GM23338 (cell line): ENCODE results near the gene SMIM41.

Source experiments
- CTCF ChIP-seq, 2 experiments: fragments of 200-600 bp in 1 of 2; sonication (generic) in 1 of 2; conservative IDR thresholded peaks; 2 replicates each; pipeline versions ENCODE4 v1.5.1 to v1.6.1; 2016 to 2017; ENCODE audit warnings: antibody characterized with exemption in 2 of 2, low read depth in 2 of 2, mild to moderate bottlenecking in 2 of 2, moderate library complexity in 1 of 2
- ETS1 ChIP-seq: IDR thresholded peaks from 2 replicates; pipeline ENCODE4 v1.6.1; 2016; ENCODE audit warnings: antibody characterized with exemption
- EZH2 ChIP-seq: fragments of 200-600 bp; sonication (generic); IDR thresholded peaks from one replicate; pipeline ENCODE4 v1.8.0; 2017; ENCODE audit warnings: antibody characterized with exemption, mild to moderate bottlenecking, low read depth; ENCODE audit not compliant: unreplicated experiment
- EZH2phosphoT487 ChIP-seq: fragments of 200-600 bp; sonication (generic); IDR thresholded peaks from one replicate; pipeline ENCODE4 v1.8.1; 2018; ENCODE audit warnings: antibody characterized with exemption; ENCODE audit not compliant: unreplicated experiment
- JUNB ChIP-seq: IDR thresholded peaks from one replicate; pipeline ENCODE4 v1.6.1; 2016; ENCODE audit warnings: antibody characterized with exemption; ENCODE audit not compliant: unreplicated experiment
- NANOG ChIP-seq: IDR thresholded peaks from 2 replicates; pipeline ENCODE4 v1.6.1; 2016; ENCODE audit warnings: antibody characterized with exemption, borderline replicate concordance
- POLR2AphosphoS5 ChIP-seq: IDR thresholded peaks from 2 replicates; pipeline ENCODE4 v1.6.1; 2016; ENCODE audit warnings: antibody characterized with exemption, low read depth
- REST ChIP-seq: IDR thresholded peaks from one replicate; pipeline ENCODE4 v1.6.1; 2018; ENCODE audit warnings: antibody characterized with exemption; ENCODE audit not compliant: unreplicated experiment
- STAT1 ChIP-seq: IDR thresholded peaks from one replicate; pipeline ENCODE4 v1.6.1; 2016; ENCODE audit warnings: antibody characterized with exemption; ENCODE audit not compliant: unreplicated experiment
- ZNF331 ChIP-seq: fragments of 250-450 bp; sonication (Bioruptor Pico); IDR thresholded peaks from 2 replicates; pipeline ENCODE4 v1.5.0; 2020; ENCODE audit warnings: low read depth, mild to moderate bottlenecking, moderate library complexity
- ZNF462 ChIP-seq: fragments of 250-450 bp; sonication (Bioruptor Pico); IDR thresholded peaks from 2 replicates; pipeline ENCODE4 v1.5.0; 2020; ENCODE audit warnings: mild to moderate bottlenecking, moderate library complexity

DNA sequence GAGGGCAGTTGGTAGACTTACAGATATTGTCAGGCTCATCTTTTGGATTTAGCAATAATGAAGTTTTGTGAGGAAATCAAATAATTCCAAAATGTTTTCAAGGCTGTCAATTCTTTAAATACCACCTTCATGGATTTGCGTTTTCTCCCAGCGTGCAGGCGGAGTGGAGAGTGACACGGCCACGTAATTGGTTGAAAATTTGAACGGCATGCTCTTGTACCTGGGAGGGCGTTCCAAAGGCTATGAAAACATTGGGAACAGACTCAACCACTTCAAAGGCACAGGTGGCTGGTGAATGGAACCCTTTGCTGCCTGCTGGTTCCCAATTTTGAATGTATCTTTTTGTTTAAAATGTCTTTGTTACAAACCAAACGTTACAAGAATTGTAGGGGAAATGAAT, 12.4 kb downstream of the SMIM41 start:
- TF ChIP-seq CTCF (conservative IDR thresholded peaks at IDR 0.05; ENCODE audit: low read depth in 2 of 2) (no peak), EZH2 (no peak), EZH2phosphoT487 (no peak), POLR2AphosphoS5 (no peak), REST (no peak), ZNF331 (CRISPR knock-in tag) (no peak), ETS1 (no peak), JUNB (no peak), NANOG (no peak), STAT1 (no peak), ZNF462 (no peak)
